Measurements from ENCODE around the gene PRSS57. TPM values are rescaled to one million over a fixed set of nuclear protein-coding genes. Genes with fewer than 3 reads are reported as not detected.

Gene PRSS57
- total and polyA plus RNA-seq, 2 of the 13 experiments (the other 11 are each of a cell fraction or from before 2014, with no cell fraction given): 0.12 TPM; not detected in 1

GRCh38 chr19:738509-739128 is 43.4 kb upstream of the PRSS57 start (continued):
- TF ChIP-seq ZNF318 (CRISPR knock-in tag; IDR thresholded peaks at IDR 0.05): peak; percentile 43; the same call in 1 of the 2 replicates
- peak; percentile 99 for TF ChIP-seq ZNF746 (CRISPR knock-in tag; IDR thresholded peaks at IDR 0.05)
- TF ChIP-seq MXI1 (IDR thresholded peaks at IDR 0.05; ENCODE audit: borderline replicate concordance, low read depth, low read length): peak; percentile 32; the same call in 1 of the 3 replicates
- TF ChIP-seq ZNF597 (CRISPR knock-in tag; IDR thresholded peaks at IDR 0.05): no peak
- TF ChIP-seq GATA4 (IDR thresholded peaks at IDR 0.05; ENCODE audit: borderline replicate concordance, low read depth): peak; percentile 59; the same call in 1 of the 2 replicates
- TF ChIP-seq YEATS4 (CRISPR knock-in tag; IDR thresholded peaks at IDR 0.05; ENCODE audit: borderline replicate concordance): peak; percentile 79
- no peak for TF ChIP-seq KAT2B (IDR thresholded peaks at IDR 0.05; ENCODE audit: borderline replicate concordance, low read depth, low read length)
- peak; percentile 82; the same call in 1 of the 2 replicates for TF ChIP-seq MYC (CRISPR knock-in tag; IDR thresholded peaks at IDR 0.05; ENCODE audit: borderline replicate concordance)
- no peak for TF ChIP-seq ZBTB44 (CRISPR knock-in tag; IDR thresholded peaks at IDR 0.05)
- TF ChIP-seq TBL1XR1 (IDR thresholded peaks at IDR 0.05; ENCODE audit: borderline replicate concordance, low read length, partially characterized antibody): peak; percentile 64
- peak; percentile 75; the same call in 1 of the 2 replicates for TF ChIP-seq HMG20A (CRISPR knock-in tag; IDR thresholded peaks at IDR 0.05; ENCODE audit: borderline replicate concordance)
- TF ChIP-seq BORCS8-MEF2B (CRISPR knock-in tag; IDR thresholded peaks at IDR 0.05): peak; percentile 94
- peak; percentile 98 for TF ChIP-seq PHF21A (CRISPR knock-in tag; IDR thresholded peaks at IDR 0.05)
- TF ChIP-seq ZSCAN22 (CRISPR knock-in tag; IDR thresholded peaks at IDR 0.05): 0 out of 2 replicates have a peak, but pooled peaks have one; percentile 33
- peak; percentile 90 for TF ChIP-seq KLF6 (CRISPR knock-in tag; IDR thresholded peaks at IDR 0.05)
- TF ChIP-seq TFE3 (CRISPR knock-in tag; IDR thresholded peaks at IDR 0.05): peak; percentile 69; the same call in 1 of the 2 replicates
- peak; percentile 46 to 63; a peak in 3 of 4 replicates for TF ChIP-seq POLR2A (IDR thresholded peaks at IDR 0.05; ENCODE audit: insufficient read depth in 1 of 2, low read depth in 2 of 2, low read length in 2 of 2)

Measured in HepG2 (cell line).